Sigmoid colon (tissue), 7 donors: ENCODE results near the gene PTPRE. TPM values are rescaled to one million over a fixed set of nuclear protein-coding genes. Genes with fewer than 3 reads are reported as not detected.
A peak's percentile ranks its signal among the peaks of the same experiment; 100 is the strongest.

Source experiments
- DNase-seq: peaks from one replicate; pipeline ENCODE4 v3.0.0-alpha.2; 2019
- H3K27ac ChIP-seq, 4 donors: fragments of 200-600 bp; sonication (generic); one replicate each; pipeline ENCODE4 v1.5.1; 2016 to 2019; ENCODE audit warnings: mild to moderate bottlenecking in 1 of 4
- H3K27me3 ChIP-seq, 3 donors: fragments of 200-600 bp; sonication (generic); one replicate each; pipeline ENCODE4 v1.5.1; 2019; ENCODE audit warnings: mild to moderate bottlenecking in 1 of 3
- H3K36me3 ChIP-seq, 4 donors: fragments of 200-600 bp; sonication (generic); one replicate each; pipeline ENCODE4 v1.5.1; 2016 to 2019
- H3K4me1 ChIP-seq, 4 donors: fragments of 200-600 bp; sonication (generic); one replicate each; pipeline ENCODE4 v1.5.1; 2017 to 2019
- H3K4me3 ChIP-seq, 4 donors: fragments of 200-600 bp; sonication (generic); one replicate each; pipeline ENCODE4 v1.5.1; 2017 to 2019; ENCODE audit warnings: mild to moderate bottlenecking in 2 of 4, moderate library complexity in 1 of 4
- H3K9me3 ChIP-seq, 4 donors: fragments of 200-600 bp in 3 of 4; sonication (generic) in 3 of 4; one replicate each; pipeline versions ENCODE4 v1.5.1 to v1.6.1; 2013 to 2019
- CTCF ChIP-seq, 4 experiments: fragments of 450-650 bp in 3 of 4; fragments of 200-600 bp in 1 of 4; IDR thresholded peaks; one replicate each; pipeline ENCODE4 v1.5.1; 2016 to 2019; ENCODE audit warnings: antibody characterized with exemption in 4 of 4, mild to moderate bottlenecking in 3 of 4, moderate library complexity in 2 of 4
- EP300 ChIP-seq, 4 donors: sonication (generic); formaldehyde crosslinking; IDR thresholded peaks; one replicate each; pipeline ENCODE4 v1.6.1; 2017; ENCODE audit warnings: antibody characterized with exemption in 4 of 4
- POLR2A ChIP-seq, 2 donors: fragments of 450-650 bp; IDR thresholded peaks; one replicate each; pipeline ENCODE4 v1.6.1; 2016; ENCODE audit warnings: antibody characterized with exemption in 2 of 2, mild to moderate bottlenecking in 2 of 2, moderate library complexity in 2 of 2
- POLR2AphosphoS5 ChIP-seq, 4 donors: sonication (generic); formaldehyde crosslinking; IDR thresholded peaks; one replicate each; pipeline ENCODE4 v1.6.1; 2017; ENCODE audit warnings: antibody characterized with exemption in 4 of 4
- WGBS, 2 donors: extraction: QIAGEN DNeasy Blood & Tissue Kit; methylation state at CpG; one replicate each; pipeline ENCODE4 v1.1.7; 2013; 5-methylcytosine and 5-hydroxymethylcytosine counted together
- intact Hi-C: fragments of 100-400 bp; cut with DNase I; formaldehyde crosslinking; loops from one replicate; pipeline ENCODE4 v1.15.1; 2023
- polyA plus RNA-seq, 3 donors: library from polyadenylated mRNA; stranded (reverse); fragments of 200-250 nt; gene quantifications; one replicate each; pipeline ENCODE4 v1.2.3, GENCODE V29; 2013
- total RNA-seq, 4 donors: library from RNA; depleted of rRNA; stranded (reverse); fragments of >200 nt; gene quantifications; one replicate each; pipeline ENCODE4 v1.1.0, GENCODE V29; 2016
- donor health status: healthy with polysubstance abuse.
- donor health status: Bipolar disorder and iron deficiency.
- donor health status: healthy.

The PTPRE gene
- total and polyA plus RNA-seq, 7 donors, result 4.2 to 17.9 (median 11.9) TPM

GRCh38 chr10:127980898-127981297 is 74.0 kb downstream of the PTPRE start:
- H3K27me3 ChIP-seq, result no peaks in the 10 kb centered on the region
- 93 to 95% methylated on average over 4 of the region's 4 CpGs for WGBS, 2 donors
- TF ChIP-seq POLR2A (IDR thresholded peaks at IDR 0.05) (no peak), EP300 (IDR thresholded peaks at IDR 0.05) (no peak), POLR2AphosphoS5 (IDR thresholded peaks at IDR 0.05) (no peak), CTCF (IDR thresholded peaks at IDR 0.05) (no peak)
- H3K4me1 ChIP-seq, result peaks cover 0 to 22% (median 9%) of the 10 kb centered on the region in 4 donors
- no peaks in the 10 kb centered on the region for H3K36me3 ChIP-seq
- peaks cover 0 to 9% (median 0%) of the 10 kb centered on the region in 4 donors for H3K9me3 ChIP-seq
- no peak overlapping the region for H3K27ac ChIP-seq
- intact Hi-C loops, result no loop called here
- no peak for DNase-seq
- no peak overlapping the region for H3K4me3 ChIP-seq

- Histone ChIP-seq H3K36me3 (no peaks in the 10 kb centered on the region), H3K27ac (no peak overlapping the region), H3K4me3 (no peak overlapping the region), H3K9me3 (peaks cover 0 to 9% (median 0%) of the 10 kb centered on the region in 4 donors), H3K27me3 (no peaks in the 10 kb centered on the region), H3K4me1 (peaks cover 0 to 10% (median 3%) of the 10 kb centered on the region in 4 donors)
- DNase-seq, result peak; percentile 27
- WGBS, 2 donors, result 87 to 94% methylated on average over 10 of the region's 10 CpGs
- TF ChIP-seq EP300 (IDR thresholded peaks at IDR 0.05) (no peak), POLR2AphosphoS5 (IDR thresholded peaks at IDR 0.05) (no peak), CTCF (IDR thresholded peaks at IDR 0.05) (no peak), POLR2A (IDR thresholded peaks at IDR 0.05) (no peak)
- intact Hi-C loops, result no loop called here
Measured at GRCh38 chr10:127982601-127983000, 75.7 kb downstream of the PTPRE start.

- 66 to 75% methylated on average over 19 of the region's 19 CpGs for WGBS, 2 donors
- no peak overlapping the region for H3K4me3 ChIP-seq
- H3K4me1 ChIP-seq, result peaks cover 0 to 2% (median 0%) of the 10 kb centered on the region in 4 donors
- intact Hi-C loops, result no loop called here
- H3K36me3 ChIP-seq, result no peaks in the 10 kb centered on the region
- H3K9me3 ChIP-seq, result peaks cover 0 to 9% (median 0%) of the 10 kb centered on the region in 4 donors
- H3K27ac ChIP-seq, result no peak overlapping the region
- no peaks in the 10 kb centered on the region for H3K27me3 ChIP-seq
- peak; percentile 69 for DNase-seq
- TF ChIP-seq POLR2A (IDR thresholded peaks at IDR 0.05) (no peak), CTCF (IDR thresholded peaks at IDR 0.05) (no peak), EP300 (IDR thresholded peaks at IDR 0.05) (no peak), POLR2AphosphoS5 (IDR thresholded peaks at IDR 0.05) (no peak)
Measured at GRCh38 chr10:127983344-127984100, 76.6 kb downstream of the PTPRE start.

GRCh38 chr10:127984945-127985344 is 78.0 kb downstream of the PTPRE start:
- Histone ChIP-seq H3K9me3 (peaks cover 0 to 4% (median 0%) of the 10 kb centered on the region in 4 donors), H3K27me3 (no peaks in the 10 kb centered on the region), H3K36me3 (no peaks in the 10 kb centered on the region), H3K4me3 (no peak overlapping the region), H3K4me1 (no peaks in the 10 kb centered on the region), H3K27ac (no peak overlapping the region)
- WGBS, 2 donors, result 92 to 93% methylated on average over 6 of the region's 6 CpGs
- intact Hi-C loops, result no loop called here
- TF ChIP-seq POLR2AphosphoS5 (IDR thresholded peaks at IDR 0.05) (no peak), EP300 (IDR thresholded peaks at IDR 0.05) (no peak), CTCF (IDR thresholded peaks at IDR 0.05) (no peak)
- DNase-seq, result peak; percentile 15
